Measurements from ENCODE around the gene PNPLA1.

Gene PNPLA1

DNA sequence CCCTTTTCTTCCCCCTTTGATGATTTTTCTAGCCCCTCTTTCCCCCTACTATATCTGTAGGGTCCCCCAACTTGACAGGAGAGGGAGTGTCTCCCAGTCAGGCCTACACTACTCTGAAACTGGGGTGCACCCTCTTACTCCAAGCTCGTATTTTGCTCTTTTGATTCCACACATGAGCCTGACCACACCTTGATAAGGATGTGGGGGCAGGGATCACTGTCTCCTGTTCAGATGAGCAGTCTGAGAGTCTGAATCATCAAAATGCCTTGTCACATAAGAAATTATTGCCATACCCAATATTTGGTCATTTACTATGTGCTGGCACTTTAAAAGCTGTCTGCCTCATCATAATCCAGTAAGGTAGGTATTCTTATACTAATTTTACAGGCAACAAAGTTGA, 15.9 kb downstream of the PNPLA1 start:
- DNase-seq, result no peak

DNA sequence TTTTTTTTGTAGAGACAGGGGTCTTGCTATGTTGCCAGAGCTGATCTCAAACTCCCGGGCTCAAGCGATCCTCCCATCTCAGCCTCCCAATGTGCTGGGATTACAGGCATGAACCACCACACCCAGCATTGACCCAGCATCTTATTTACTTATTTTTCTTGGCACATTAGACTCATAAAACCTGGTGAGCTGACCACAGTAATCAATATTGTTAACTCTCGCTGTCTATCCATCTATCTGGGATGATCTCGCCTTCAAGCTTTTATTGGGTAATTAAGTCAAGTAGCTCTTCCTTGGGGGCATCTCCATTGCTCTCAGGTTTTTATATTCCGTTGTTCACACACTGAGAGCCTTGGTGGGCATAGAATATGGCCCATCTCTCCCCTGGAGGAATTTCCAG, 17.0 kb downstream of the PNPLA1 start:
- DNase-seq, result no peak

DNA sequence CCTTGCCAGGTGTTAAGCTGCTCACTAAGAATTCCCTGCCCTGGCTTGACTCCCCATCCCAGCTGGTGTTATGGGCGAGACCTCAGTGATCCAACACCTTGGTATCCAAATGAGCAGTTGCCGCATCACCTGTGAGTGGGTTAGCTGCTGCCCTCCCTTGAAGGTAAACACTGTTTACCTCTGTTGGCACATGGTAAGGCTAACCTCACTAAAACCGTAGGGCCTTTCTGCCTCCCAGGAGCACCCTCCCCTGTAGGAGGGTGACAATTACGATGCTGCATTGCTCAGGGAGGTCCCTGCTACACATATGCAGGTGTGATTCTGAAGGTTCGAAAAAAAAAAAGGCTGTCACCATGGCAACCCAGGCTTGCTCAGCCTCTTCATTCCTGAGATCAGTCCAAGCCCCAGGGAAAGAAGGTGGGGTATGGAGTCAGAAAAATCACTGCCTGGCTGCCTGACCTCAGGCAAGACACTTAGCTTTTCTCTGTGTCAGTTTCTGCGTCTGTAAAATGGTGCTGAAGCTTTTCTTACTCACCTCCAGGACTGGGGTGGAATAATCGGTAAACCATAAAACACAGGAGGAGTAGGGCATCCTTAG, 19.5 kb downstream of the PNPLA1 start:
- DNase-seq, result peak; percentile 57 to 85

GRCh38 chr6:36290668-36291620, 21.1 kb downstream of the PNPLA1 start:
- DNase-seq, result no peak

GRCh38 chr6:36292170-36292569, 22.3 kb downstream of the PNPLA1 start:
- no peak for DNase-seq

GRCh38 chr6:36296240-36296639, 26.4 kb downstream of the PNPLA1 start:
- DNase-seq, result no peak

- DNase-seq, result no peak
Observed at GRCh38 chr6:36297051-36297450, 27.2 kb downstream of the PNPLA1 start.

DNA sequence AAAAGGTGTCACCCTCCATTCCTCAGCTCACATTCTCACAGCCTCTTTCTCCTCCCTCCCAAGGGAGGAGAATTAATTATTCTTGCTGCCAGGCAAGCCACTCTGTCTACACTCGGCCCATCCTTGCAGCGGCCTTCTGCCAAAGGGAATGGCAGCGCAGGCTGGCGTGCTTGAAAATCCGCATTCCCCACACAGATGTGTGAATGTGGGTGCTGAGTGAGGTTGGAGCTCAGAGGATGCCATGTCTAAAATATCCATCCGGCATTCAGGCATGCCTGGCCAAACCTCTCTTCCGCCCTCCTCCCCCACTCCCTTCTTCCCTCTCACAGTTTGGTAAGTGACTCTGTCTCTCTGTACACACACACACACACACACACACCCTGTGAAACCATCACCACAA, 27.7 kb downstream of the PNPLA1 start:
- DNase-seq, result no peak

- DNase-seq, result no peak
Observed at GRCh38 chr6:36298027-36298426, 28.2 kb downstream of the PNPLA1 start.

DNA sequence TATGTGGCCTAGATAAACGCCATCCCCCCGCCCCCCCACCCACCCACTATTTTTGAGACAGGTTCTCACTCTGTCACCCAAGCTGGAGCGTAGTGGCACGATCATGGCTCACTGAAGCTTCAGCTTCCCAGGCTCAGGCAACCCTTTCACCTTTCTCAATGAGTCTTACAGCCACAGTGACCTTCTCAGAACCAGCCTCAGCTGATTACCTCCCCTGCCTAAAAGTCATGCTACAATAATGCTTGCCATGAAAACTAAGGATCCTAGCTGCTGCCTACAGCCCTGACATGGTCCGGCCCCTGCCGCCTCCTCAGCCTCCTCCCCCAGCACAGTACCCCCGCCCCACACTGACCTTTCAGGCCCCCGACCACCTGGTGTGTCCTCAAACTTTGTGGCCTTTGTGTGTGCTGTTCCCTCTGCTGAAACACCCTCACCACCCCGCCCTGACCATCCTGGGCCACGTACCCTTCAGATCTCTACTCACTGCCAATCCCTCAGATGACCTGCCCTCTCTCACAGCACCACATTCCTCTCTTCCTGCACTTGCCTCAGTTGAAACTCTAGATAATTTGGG, 31.3 kb downstream of the PNPLA1 start:
- no peak for DNase-seq

GRCh38 chr6:36301781-36302180, 31.9 kb downstream of the PNPLA1 start:
- DNase-seq, result peak in 1 of 2 experiments; percentile 75

DNA sequence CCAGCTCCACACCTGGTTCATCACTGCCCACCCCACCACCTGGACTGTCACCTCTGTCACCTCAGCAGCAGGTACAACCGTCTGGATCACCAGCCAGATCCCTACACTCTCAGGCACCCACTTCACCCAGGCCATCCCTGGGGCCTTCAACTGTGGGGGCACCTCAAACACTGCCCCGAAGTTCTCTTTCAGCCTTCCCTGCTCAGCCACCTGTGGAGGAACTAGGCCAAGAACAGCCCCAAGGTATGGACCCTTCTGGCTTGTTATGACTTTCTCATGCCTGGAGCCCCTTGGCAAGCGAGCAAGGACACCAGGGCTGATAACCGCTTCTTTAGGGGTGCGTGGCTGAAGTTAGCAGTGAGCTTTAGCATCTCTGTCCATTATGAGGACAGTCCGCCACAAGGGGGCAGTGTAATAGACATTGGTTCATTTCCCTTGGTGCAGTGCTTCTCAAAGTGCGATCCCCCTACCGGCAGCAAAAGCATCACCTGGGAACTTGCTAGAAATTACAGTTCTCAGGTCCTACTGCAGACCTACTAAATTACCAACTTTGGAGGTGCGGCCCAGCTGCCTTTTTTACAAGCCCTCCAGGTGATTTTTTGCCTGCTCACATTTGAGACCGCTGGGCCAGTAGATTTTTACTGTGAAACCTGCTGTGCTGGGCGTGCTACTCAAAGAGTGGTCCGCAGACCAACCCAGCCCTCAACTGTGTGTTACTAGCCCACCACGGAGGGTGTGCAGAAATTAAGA, 32.5 kb downstream of the PNPLA1 start:
- DNase-seq, result peak; percentile 60 to 74

DNA sequence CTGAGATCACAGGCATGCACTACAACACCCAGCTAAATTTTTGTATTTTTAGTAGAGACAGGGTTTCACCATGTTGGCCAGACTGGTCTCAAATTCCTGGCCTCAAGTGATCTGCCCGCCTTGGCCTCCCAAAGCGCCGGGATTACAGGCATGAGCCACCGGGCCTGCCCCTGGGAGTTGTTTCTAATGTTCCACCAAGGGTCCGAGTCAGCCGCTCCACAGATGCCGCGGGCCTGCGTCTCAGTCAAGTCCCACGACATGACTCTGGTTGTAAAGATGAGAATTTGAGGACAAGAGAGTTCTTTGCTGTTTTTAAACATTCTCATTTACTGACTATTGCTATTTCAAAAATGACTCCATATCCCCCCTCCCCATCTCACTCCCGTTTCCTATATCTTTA, 36.0 kb downstream of the PNPLA1 start:
- DNase-seq, result no peak

DNA sequence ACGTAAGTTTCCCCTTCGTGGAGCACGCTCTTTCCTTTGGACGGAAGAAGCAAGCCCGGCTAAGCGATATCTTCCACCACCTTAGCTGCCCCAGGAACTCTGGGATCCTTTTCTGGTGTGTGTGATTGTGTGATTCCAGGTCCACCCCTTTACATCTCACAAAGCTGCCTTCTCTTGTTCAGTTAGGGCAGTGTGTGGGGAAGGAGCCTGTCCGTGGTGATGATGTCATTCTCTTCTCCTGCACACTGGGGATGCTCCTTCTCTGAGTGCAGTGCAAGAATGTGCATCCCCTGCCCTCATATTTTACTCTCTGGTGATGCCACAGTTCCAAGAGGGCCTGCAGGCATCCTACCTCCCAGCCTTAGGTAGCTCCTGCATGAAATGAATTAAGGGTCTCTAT, 36.5 kb downstream of the PNPLA1 start:
- DNase-seq, result no peak

DNA sequence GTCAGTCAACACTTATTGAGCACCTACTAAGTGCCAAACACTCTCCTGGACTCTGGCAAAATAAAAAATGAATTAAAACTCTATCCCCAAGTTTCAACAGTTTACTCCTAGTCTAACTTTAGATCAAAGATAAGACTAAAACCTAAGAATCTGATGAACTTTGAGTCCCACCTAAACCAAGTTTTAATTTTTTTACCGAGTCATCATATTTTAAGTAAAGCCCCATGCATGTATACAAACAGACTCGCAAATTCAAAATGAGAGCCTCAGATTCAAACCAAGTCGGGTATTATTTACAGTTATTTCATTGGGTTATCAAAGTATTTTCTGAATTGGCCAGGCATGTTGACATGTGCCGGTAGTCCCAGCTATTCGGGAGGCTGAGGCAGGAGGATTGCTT, 38.7 kb downstream of the PNPLA1 start:
- no peak for DNase-seq

DNA sequence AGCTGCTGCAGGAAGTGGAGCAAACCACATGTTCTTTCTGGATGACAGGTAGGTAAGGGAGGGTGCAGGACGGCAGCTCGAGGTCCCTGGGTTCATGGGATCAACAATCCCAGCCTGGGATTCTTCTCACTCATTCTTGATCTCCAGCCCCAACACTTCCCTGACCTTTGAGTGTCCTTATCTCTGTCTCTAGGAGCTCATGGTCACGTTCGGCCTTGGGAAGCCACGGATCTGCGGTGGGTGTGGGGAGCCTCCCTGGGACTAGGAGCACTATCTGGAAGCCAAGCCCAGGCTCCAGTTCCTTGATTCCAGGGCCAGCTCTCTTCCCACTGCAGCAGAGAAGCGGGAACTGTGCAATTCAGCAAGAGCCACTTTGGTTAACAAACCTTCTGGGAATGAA, 39.3 kb downstream of the PNPLA1 start:
- DNase-seq, result no peak

- no peak for DNase-seq
Observed at GRCh38 chr6:36309900-36310299, 40.0 kb downstream of the PNPLA1 start.

- DNase-seq, result no peak
Observed at GRCh38 chr6:36312854-36313648, 43.2 kb downstream of the PNPLA1 start.

GRCh38 chr6:36313649-36313936, 43.7 kb downstream of the PNPLA1 start:
- no peak for DNase-seq

DNA sequence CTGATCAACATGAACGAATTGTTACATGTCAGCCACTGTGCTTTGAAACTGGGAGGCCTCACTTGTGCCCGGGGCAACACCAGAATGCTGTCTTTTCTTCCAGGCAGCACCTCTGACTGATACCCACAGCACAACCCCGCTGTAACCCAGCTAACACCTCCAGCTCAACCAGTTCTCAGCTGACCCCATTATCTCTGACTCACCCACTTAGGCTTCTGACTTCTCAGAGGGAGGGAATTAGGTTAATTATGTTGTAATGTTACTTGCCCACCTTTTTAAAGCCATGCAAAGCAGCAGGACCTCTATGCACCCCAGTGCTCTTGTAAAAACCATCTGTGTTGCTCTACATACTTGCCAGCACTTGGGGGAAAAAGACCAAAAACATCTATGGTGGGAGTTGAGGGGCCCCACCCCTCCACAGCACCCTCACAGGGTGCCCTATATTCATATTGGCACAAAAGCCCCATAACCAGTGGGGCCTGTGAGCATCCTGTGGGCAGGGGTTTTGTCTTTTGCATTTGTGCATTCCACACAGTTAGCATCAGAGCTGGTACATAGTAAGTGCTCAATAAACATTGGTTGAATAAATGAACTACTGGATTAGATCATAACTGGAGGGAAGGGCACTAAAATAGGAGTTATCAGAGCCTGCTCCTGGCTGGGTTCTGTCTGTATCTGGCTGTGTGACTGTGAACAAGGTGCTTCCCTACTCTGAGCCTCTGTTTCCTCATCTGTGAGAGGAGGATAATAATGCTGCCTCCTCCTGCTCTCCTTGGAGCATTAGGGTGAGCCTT, 44.6 kb downstream of the PNPLA1 start:
- no peak for DNase-seq

DNA sequence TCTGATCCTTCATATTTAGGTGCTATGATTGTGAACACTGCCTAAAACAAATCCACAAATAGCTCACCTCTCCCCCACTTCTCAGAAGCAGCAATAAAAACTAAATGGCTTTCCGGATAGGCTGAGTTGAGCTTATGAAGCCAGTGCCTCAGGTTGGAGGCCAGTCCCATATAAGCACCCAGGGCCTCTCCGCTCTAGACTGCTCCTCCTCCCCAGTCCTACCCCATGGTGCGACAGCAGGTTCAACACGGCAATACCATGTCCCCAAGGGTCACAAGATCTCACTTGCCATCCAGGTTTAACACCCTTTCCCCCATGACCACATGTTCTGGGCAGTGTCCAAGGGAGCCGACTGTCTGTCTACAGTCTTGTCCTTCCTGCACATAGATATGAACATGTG, 46.1 kb downstream of the PNPLA1 start:
- no peak for DNase-seq

GRCh38 chr6:36317623-36318022, 47.8 kb downstream of the PNPLA1 start:
- no peak for DNase-seq
